ENCODE results near the gene ANKS1A.
"Not testable (repeated sequence)": the region's sequence is repeated elsewhere in the genome, so short reads cannot be mapped to it uniquely, and the experiment has no call there.

Gene ANKS1A

GRCh38 chr6:35096129-35096862 is 207.2 kb downstream of the ANKS1A start:
- DNase-seq (ENCODE audit: low read depth in 2 of 2), result no peak

- DNase-seq (ENCODE audit: low read depth in 2 of 2), result no peak
Observed at GRCh38 chr6:35099116-35099515, 210.1 kb downstream of the ANKS1A start.

DNA sequence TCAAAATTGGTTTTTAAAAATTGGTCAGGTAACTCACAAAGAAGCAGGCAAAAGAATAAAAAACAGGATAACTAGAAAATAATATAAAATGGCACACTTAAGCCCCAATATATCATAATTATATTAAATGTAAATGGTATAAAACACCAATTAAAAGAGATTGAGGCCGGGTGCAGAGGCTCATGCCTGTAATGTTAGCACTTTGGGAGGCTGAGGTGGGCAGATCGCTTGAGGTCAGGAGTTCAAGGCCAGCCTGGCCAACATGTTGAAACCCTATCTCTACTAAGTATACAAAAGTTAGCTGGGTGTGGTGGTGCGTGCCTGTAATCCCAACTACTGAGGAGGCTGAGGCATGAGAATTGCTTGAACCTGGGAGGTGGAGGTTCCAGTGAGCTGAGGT is 216.0 kb downstream of the ANKS1A start:
- DNase-seq (ENCODE audit: low read depth in 2 of 2), result no peak

- DNase-seq (ENCODE audit: low read depth in 2 of 2), result not testable (repeated sequence)
Observed at GRCh38 chr6:35106061-35106460, 217.0 kb downstream of the ANKS1A start.

DNA sequence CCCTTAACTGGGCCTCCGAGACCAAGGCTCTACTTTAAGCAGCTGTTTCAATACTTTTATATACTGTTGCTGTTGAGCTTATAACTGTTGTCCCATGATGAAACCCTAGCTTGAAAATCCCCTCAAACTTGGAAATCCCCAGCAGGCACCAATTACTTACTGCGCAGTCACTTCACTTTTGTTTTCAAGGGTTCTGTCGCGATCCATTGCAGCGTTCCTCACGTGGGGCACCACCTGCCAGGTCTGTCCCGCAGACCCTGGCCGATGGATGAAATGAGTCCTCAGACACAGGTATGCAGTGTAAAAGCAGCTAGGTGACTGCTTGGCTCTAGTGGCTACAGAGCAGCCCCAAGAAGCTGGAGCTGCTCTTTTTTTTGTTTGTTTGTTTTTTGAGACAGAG is 218.2 kb downstream of the ANKS1A start:
- DNase-seq (ENCODE audit: low read depth in 2 of 2), result not testable (repeated sequence)

DNA sequence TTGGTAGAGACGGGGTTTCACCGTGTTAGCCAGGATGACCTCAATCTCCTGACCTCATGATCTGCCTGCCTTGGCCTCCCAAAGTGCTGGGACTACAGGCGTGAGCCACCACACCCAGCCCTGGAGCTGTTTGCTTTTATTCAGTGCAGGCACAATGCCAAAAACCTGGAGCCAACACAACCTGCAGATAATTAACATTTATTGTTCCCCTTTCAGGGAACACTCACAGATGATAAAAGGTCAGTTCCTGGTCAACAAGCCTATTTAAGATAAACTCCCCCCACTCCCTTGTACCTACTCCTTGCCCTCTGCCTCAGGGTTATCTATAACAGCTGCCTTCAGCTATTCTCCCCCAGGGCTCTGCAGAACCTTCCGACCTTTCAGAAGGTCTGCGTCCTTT is 218.7 kb downstream of the ANKS1A start:
- not testable (repeated sequence) for DNase-seq (ENCODE audit: low read depth in 2 of 2)

- no peak for DNase-seq (ENCODE audit: low read depth in 2 of 2)
Observed at GRCh38 chr6:35108309-35108885, 219.3 kb downstream of the ANKS1A start.

- DNase-seq (ENCODE audit: low read depth in 2 of 2), result no peak
Observed at GRCh38 chr6:35120746-35121145, 231.7 kb downstream of the ANKS1A start.

DNA sequence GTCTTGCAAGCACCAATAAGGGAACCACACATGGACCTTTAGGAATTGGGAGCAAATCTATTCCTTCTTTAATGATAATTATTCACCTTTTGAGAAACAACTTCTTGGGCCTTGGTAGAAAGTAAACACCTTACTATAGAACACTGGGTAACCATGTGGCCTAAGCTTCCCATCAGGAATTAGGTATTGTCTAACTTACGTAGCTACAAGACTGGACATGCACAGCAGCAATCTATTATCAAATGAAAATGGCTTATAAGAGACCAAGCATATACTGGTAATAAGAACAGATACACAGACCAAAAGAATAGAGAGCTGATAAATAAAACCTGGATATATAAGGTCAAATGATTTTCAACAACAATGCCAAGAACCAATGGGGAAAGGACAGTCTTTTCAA is 235.3 kb downstream of the ANKS1A start:
- no peak for DNase-seq (ENCODE audit: low read depth in 2 of 2)

- no peak for DNase-seq (ENCODE audit: low read depth in 2 of 2)
Observed at GRCh38 chr6:35128042-35128441, 239.0 kb downstream of the ANKS1A start.

DNA sequence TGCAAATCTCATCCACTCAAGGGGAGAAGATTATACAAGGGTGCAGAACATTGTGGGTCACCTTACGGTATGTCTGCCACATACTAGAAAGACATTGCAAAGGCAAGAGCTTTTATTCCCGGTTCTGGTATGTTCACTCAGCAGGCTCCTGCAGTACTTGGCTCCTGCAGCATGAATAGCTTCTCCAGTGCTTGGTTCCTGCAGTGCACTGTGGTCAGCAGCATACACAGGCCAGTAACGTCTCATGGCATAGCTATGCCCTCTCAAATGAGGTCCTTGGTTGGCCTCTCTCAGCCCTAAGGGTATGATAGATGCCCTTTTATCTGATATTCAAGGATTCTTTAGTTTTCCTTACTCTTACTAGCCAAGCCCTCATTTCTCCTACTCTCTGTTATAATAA is 239.4 kb downstream of the ANKS1A start:
- DNase-seq (ENCODE audit: low read depth in 2 of 2), result no peak

- DNase-seq (ENCODE audit: low read depth in 2 of 2), result no peak
Observed at GRCh38 chr6:35136185-35136584, 247.1 kb downstream of the ANKS1A start.

- DNase-seq (ENCODE audit: low read depth in 2 of 2), result not testable (repeated sequence)
Observed at GRCh38 chr6:35138191-35138590, 249.1 kb downstream of the ANKS1A start.

- DNase-seq (ENCODE audit: low read depth in 2 of 2), result no peak
Observed at GRCh38 chr6:35139470-35139869, 250.4 kb downstream of the ANKS1A start.

DNA sequence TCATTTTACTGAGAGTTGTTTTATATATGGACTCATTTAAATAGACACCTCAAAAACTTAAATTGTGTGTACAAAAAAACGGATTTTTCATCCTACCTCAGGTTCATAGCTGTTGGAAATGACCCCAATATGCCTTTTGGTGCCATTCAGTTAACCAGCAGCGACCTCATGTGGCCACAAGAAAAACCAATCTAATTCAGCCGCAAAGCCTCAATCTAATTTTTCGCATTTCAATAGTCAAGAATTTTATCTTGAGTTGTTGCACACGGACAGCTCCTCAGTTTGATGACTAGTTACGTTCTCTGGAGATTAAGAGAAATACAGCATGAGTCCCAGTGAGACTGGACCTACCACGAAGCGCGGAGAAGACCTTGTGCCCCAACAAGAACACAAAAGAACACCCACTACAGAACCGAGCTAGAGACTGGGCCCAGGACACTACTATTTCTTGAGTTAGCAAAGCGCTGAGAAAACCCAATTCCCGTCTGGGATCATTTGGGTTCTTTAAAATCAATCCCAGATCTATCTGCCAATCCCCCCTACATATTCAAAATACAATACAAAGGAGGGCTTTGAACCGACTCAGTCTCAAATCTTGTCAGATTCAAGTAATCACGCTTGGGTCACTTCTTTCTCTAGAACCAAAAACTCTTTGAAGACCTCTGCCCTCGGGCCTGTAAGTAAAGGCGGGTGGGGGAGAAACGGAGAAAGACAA is 251.0 kb downstream of the ANKS1A start:
- peak; percentile 24 to 39 for DNase-seq (ENCODE audit: low read depth in 2 of 2)

- no peak for DNase-seq (ENCODE audit: low read depth in 2 of 2)
Observed at GRCh38 chr6:35140639-35141006, 251.6 kb downstream of the ANKS1A start.

Data from stimulated activated CD4-positive, alpha-beta T cell treated with anti-CD3 and anti-CD28 coated beads, Interleukin-1b, Interleukin-23, amount 100 ng/mL, for 4 hours (primary cell).